Esophagus mucosa (tissue), 1 donor: ENCODE measurements around the gene BNC1. TPM values are rescaled to one million over a fixed set of nuclear protein-coding genes. Genes with fewer than 3 reads are reported as not detected.
A peak's percentile ranks its signal among the peaks of the same experiment; 100 is the strongest.

Experiments
- ATAC-seq: fragments of 200-7000 bp; cut with Tn5 transposase; one replicate; pipeline ENCODE4 v1.9.1; 2020
- total RNA-seq: library from RNA; stranded (reverse); gene quantifications from one replicate; pipeline ENCODE4 v1.2.4, GENCODE V29; 2023
- donor health status: DM: yes; HTN: yes; CAD: no.

BNC1 gene
- 39.6 TPM for total RNA-seq

GRCh38 chr15:83284559-83285283 is at the start of gene BNC1:
Gene BNC1 (minus strand): TSS chr15:83284664. CDS start chr15:83284628, 36 bp downstream.
- peak; percentile 64 for ATAC-seq

- ATAC-seq, result no peak
Observed at GRCh38 chr15:83327041-83327440, 42.6 kb upstream of the BNC1 start.

GRCh38 chr15:83324799-83325198 is 40.3 kb upstream of the BNC1 start:
- no peak for ATAC-seq

GRCh38 chr15:83323296-83323711 is 38.8 kb upstream of the BNC1 start:
- ATAC-seq, result peak; percentile 92

- ATAC-seq, result no peak
Observed at GRCh38 chr15:83322691-83323090, 38.2 kb upstream of the BNC1 start.

GRCh38 chr15:83322061-83322460 is 37.6 kb upstream of the BNC1 start:
- ATAC-seq, result peak; percentile 46

- ATAC-seq, result no peak
Observed at GRCh38 chr15:83320844-83321243, 36.4 kb upstream of the BNC1 start.

GRCh38 chr15:83320404-83320803 is 35.9 kb upstream of the BNC1 start:
- no peak for ATAC-seq

GRCh38 chr15:83319771-83320170 is 35.3 kb upstream of the BNC1 start:
- ATAC-seq, result no peak

GRCh38 chr15:83318861-83319415 is 34.5 kb upstream of the BNC1 start:
- no peak for ATAC-seq

GRCh38 chr15:83318036-83318435 is 33.6 kb upstream of the BNC1 start:
- ATAC-seq, result no peak

GRCh38 chr15:83312071-83312470 is 27.6 kb upstream of the BNC1 start:
- ATAC-seq, result peak; percentile 96

- ATAC-seq, result peak; percentile 84
Observed at GRCh38 chr15:83310521-83311456, 26.3 kb upstream of the BNC1 start.

- no peak for ATAC-seq
Observed at GRCh38 chr15:83308671-83309070, 24.2 kb upstream of the BNC1 start.

GRCh38 chr15:83306561-83306960 is 22.1 kb upstream of the BNC1 start:
- no peak for ATAC-seq

GRCh38 chr15:83305704-83306291 is 21.3 kb upstream of the BNC1 start:
- peak; percentile 68 for ATAC-seq

GRCh38 chr15:83304861-83305703 is 20.6 kb upstream of the BNC1 start:
- peak; percentile 69 for ATAC-seq

- no peak for ATAC-seq
Observed at GRCh38 chr15:83303535-83303934, 19.1 kb upstream of the BNC1 start.

GRCh38 chr15:83300826-83301225 is 16.4 kb upstream of the BNC1 start:
- ATAC-seq, result no peak

GRCh38 chr15:83299462-83299861 is 15.0 kb upstream of the BNC1 start:
- ATAC-seq, result no peak

- no peak for ATAC-seq
Observed at GRCh38 chr15:83295417-83295816, 11.0 kb upstream of the BNC1 start.

GRCh38 chr15:83293201-83293600 is 8.7 kb upstream of the BNC1 start:
- ATAC-seq, result no peak
